GM12878 (cell line): ENCODE data around the gene ARID5B. TPM values are rescaled to one million over a fixed set of nuclear protein-coding genes. Genes with fewer than 3 reads are reported as not detected.

ENCODE experiments used
- ATF2 ChIP-seq: IDR thresholded peaks from 2 replicates; pipeline ENCODE4 v1.6.1; 2012; ENCODE audit warnings: low read length, inconsistent platforms
- BCL3 ChIP-seq: IDR thresholded peaks from 2 replicates; pipeline ENCODE4 v1.6.1; 2011; ENCODE audit warnings: borderline replicate concordance, low read depth, mild to moderate bottlenecking, moderate library complexity, low read length; ENCODE audit not compliant: insufficient read depth, poor library complexity, severe bottlenecking
- BMI1 ChIP-seq: fragments of 450-650 bp; IDR thresholded peaks from 2 replicates; pipeline ENCODE4 v1.6.1; 2016; ENCODE audit warnings: mild to moderate bottlenecking, moderate library complexity, borderline replicate concordance
- DPF2 ChIP-seq: fragments of 450-650 bp; IDR thresholded peaks from 2 replicates; pipeline ENCODE4 v1.6.1; 2017; ENCODE audit warnings: mild to moderate bottlenecking
- ETV6 ChIP-seq, 2 experiments: fragments of 450-650 bp in 1 of 2; IDR thresholded peaks in 1 of 2; conservative IDR thresholded peaks in 1 of 2; 2 replicates each; pipeline ENCODE4 v1.6.1; 2014; ENCODE audit warnings: antibody characterized with exemption in 1 of 2, borderline replicate concordance in 1 of 2, low read depth in 1 of 2, mild to moderate bottlenecking in 1 of 2, moderate library complexity in 1 of 2
- GATAD2B ChIP-seq: fragments of 450-650 bp; conservative IDR thresholded peaks from 2 replicates; pipeline ENCODE4 v1.6.1; 2017; ENCODE audit warnings: low read depth, mild to moderate bottlenecking, moderate library complexity
- IKZF2 ChIP-seq, 2 experiments: fragments of 450-650 bp; IDR thresholded peaks; 2 replicates each; pipeline ENCODE4 v1.6.1; 2017; ENCODE audit warnings: mild to moderate bottlenecking in 2 of 2, moderate library complexity in 2 of 2
- IRF4 ChIP-seq: IDR thresholded peaks from 2 replicates; pipeline ENCODE4 v1.6.1; 2011; ENCODE audit warnings: low read depth, low read length
- MEF2A ChIP-seq: IDR thresholded peaks from 2 replicates; pipeline ENCODE4 v1.6.1; 2011; ENCODE audit warnings: low read depth, mild to moderate bottlenecking, low read length, moderate library complexity; ENCODE audit not compliant: insufficient read depth
- MTA2 ChIP-seq: fragments of 450-650 bp; IDR thresholded peaks from 2 replicates; pipeline ENCODE4 v1.6.1; 2016; ENCODE audit warnings: low read depth, mild to moderate bottlenecking, moderate library complexity
- PAX8 ChIP-seq: fragments of 450-650 bp; IDR thresholded peaks from 2 replicates; pipeline ENCODE4 v1.6.1; 2017; ENCODE audit warnings: mild to moderate bottlenecking, moderate library complexity
- POLR2A ChIP-seq: IDR thresholded peaks from 2 replicates; pipeline ENCODE4 v1.6.1; 2011; ENCODE audit warnings: low read depth, mild to moderate bottlenecking, low read length
- RCOR1 ChIP-seq: conservative IDR thresholded peaks from 2 replicates; pipeline ENCODE4 v1.6.1; 2012; ENCODE audit warnings: low read depth, low read length, improper control_type of control experiment
- SREBF1 ChIP-seq: IDR thresholded peaks from 2 replicates; pipeline ENCODE4 v1.6.1; 2012; ENCODE audit warnings: mild to moderate bottlenecking, low read length
- SRF ChIP-seq, 2 experiments: IDR thresholded peaks; 2 replicates each; pipeline ENCODE4 v1.6.1; 2011; ENCODE audit warnings: low read depth in 2 of 2, low read length in 2 of 2, mild to moderate bottlenecking in 1 of 2, moderate library complexity in 1 of 2
- TCF12 ChIP-seq: IDR thresholded peaks from 2 replicates; pipeline ENCODE4 v1.6.1; 2011; ENCODE audit warnings: low read depth, mild to moderate bottlenecking, low read length
- ZNF274 ChIP-seq: IDR thresholded peaks from one replicate; pipeline ENCODE4 v1.8.0; 2011; ENCODE audit not compliant: insufficient read length, insufficient read depth
- polyA plus RNA-seq, 11 experiments: library from polyadenylated mRNA; depleted of rRNA in 4 of 11; unstranded in 6 of 11; stranded (reverse) in 5 of 11; fragments of >200 nt; fragmentation: Nextera tagmentation in 4 of 11; fragmentation: Illumina TruSeq in 1 of 11; extraction: Ambion mirVana in 4 of 11; extraction: Trizol in 1 of 11; gene quantifications; 1 replicate in 1 of 11; 2 replicates in 10 of 11; pipeline versions ENCODE4 v1.2.1 to v1.2.3, GENCODE V29; 2011 to 2016; ENCODE audit warnings: inconsistent platforms in 2 of 11, missing spikeins in 2 of 11, low read depth in 1 of 11
- total RNA-seq, 4 experiments: library from RNA; depleted of rRNA in 3 of 4; stranded (reverse); fragments of >200 nt in 3 of 4; fragmentation: Illumina TruSeq in 1 of 4; extraction: Trizol in 1 of 4; gene quantifications; 2 replicates each; pipeline versions ENCODE4 v1.2.1 to v1.2.3, GENCODE V29; 2013 to 2021

ARID5B gene
- total and polyA plus RNA-seq, 10 of the 15 experiments (the other 5 are each of a cell fraction or from before 2014, with no cell fraction given) = 2.7 to 8.5 (median 6.1) TPM

- TF ChIP-seq MEF2A = peak; percentile 96
- TF ChIP-seq BCL3 = peak; percentile 57
- TF ChIP-seq ZNF274 = no peak
- peak; percentile 29; the same call in 1 of the 2 replicates for TF ChIP-seq BMI1
- TF ChIP-seq ATF2 = peak; percentile 98
- peak; percentile 58; the same call in 1 of the 2 replicates for TF ChIP-seq MTA2
- peak in 1 of 2 experiments; percentile 46; a peak in 1 of 4 replicates for TF ChIP-seq ETV6 (conservative IDR thresholded peaks at IDR 0.05 in 1 of 2, IDR thresholded peaks at IDR 0.05 in 1 of 2; ENCODE audit: borderline replicate concordance in 1 of 2, low read depth in 1 of 2)
- peak; percentile 45; the same call in 1 of the 2 replicates for TF ChIP-seq TCF12
- 0 out of 2 replicates have a peak, but pooled peaks have one; percentile 50 for TF ChIP-seq SREBF1
- no peak for TF ChIP-seq GATAD2B
- TF ChIP-seq DPF2 = peak; percentile 33; the same call in 1 of the 2 replicates
- TF ChIP-seq PAX8 = no peak
- TF ChIP-seq IKZF2 (IDR thresholded peaks at IDR 0.05) = peak; percentile 49 to 67
- TF ChIP-seq POLR2A = peak; percentile 45; the same call in 1 of the 2 replicates
- peak in 1 of 2 experiments; percentile 81; a peak in 2 of 4 replicates for TF ChIP-seq SRF (IDR thresholded peaks at IDR 0.05; ENCODE audit: low read depth in 2 of 2, low read length in 2 of 2)
- peak; percentile 86; the same call in 1 of the 2 replicates for TF ChIP-seq RCOR1
- TF ChIP-seq IRF4 = peak; percentile 73
Measured at GRCh38 chr10:62050893-62051433, 149.5 kb downstream of the ARID5B start (continued).
